ENCODE data around the gene GGNBP2.
"Not testable (repeated sequence)": the region's sequence is repeated elsewhere in the genome, so short reads cannot be mapped to it uniquely, and the experiment has no call there.

Gene GGNBP2

GRCh38 chr17:36602030-36602748, 57.5 kb downstream of the GGNBP2 start:
- Histone ChIP-seq H4K20me1 (ENCODE audit: control insufficient read depth, insufficient read depth, low read depth, low read length) (peaks cover 15% of the 10 kb centered on the region; the same call in 1 of the 2 replicates), H3F3A (ENCODE audit: control insufficient read depth, insufficient read depth) (no peaks in the 10 kb centered on the region), H3K27ac (ENCODE audit: low read depth, low read length) (peak overlapping the region; percentile 43), H3K79me2 (ENCODE audit: control insufficient read depth, low read length) (peaks cover 53% of the 10 kb centered on the region), H3K36me3 (ENCODE audit: control insufficient read depth, low read length) (peaks cover 31% of the 10 kb centered on the region), H3K4me1 (ENCODE audit: control insufficient read depth, low read length) (peaks cover 31% of the 10 kb centered on the region), H3K9me3 (ENCODE audit: control insufficient read depth, insufficient read depth, low read length) (no peaks in the 10 kb centered on the region), H3K27me3 (ENCODE audit: control insufficient read depth, low read length) (no peaks in the 10 kb centered on the region), H3K4me3 (ENCODE audit: low read length) (peak overlapping the region; percentile 100), H3K4me2 (ENCODE audit: low read length) (peak overlapping the region; percentile 75), H3K9me2 (replicated peaks; ENCODE audit: control insufficient read depth, low read length) (no peaks in the 10 kb centered on the region)
- TF ChIP-seq EZH2phosphoT487 (IDR thresholded peaks at IDR 0.05; ENCODE audit: borderline replicate concordance, low read length) = no peak
- TF ChIP-seq, protein P1, sequence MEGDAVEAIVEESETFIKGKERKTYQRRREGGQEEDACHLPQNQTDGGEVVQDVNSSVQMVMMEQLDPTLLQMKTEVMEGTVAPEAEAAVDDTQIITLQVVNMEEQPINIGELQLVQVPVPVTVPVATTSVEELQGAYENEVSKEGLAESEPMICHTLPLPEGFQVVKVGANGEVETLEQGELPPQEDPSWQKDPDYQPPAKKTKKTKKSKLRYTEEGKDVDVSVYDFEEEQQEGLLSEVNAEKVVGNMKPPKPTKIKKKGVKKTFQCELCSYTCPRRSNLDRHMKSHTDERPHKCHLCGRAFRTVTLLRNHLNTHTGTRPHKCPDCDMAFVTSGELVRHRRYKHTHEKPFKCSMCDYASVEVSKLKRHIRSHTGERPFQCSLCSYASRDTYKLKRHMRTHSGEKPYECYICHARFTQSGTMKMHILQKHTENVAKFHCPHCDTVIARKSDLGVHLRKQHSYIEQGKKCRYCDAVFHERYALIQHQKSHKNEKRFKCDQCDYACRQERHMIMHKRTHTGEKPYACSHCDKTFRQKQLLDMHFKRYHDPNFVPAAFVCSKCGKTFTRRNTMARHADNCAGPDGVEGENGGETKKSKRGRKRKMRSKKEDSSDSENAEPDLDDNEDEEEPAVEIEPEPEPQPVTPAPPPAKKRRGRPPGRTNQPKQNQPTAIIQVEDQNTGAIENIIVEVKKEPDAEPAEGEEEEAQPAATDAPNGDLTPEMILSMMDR (IDR thresholded peaks at IDR 0.05; ENCODE audit: low read depth, low read length, poor library complexity, severe bottlenecking) = no peak

DNA sequence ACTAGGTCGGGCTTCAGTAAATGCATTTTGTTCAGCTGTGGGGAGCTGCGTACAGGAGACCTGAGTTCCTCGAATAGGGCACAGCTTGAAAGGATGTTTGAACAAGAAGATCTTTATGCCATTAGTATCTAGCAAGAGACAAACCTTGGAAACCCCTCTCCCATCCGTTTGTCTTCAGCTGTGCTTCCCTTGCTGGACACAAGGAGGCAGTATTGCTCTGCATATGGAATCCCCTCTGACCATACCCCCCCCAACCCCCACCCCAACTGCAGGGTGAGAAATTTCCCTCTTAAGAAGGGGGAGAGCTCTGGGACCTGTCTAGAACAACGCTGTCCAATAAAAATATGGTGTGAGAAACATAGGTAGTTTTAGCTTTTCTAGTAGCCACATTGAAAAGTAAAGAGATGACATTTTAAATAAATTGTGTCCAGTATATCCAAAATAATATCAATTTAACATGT, 58.2 kb downstream of the GGNBP2 start:
- TF ChIP-seq, protein P1 (IDR thresholded peaks at IDR 0.05; ENCODE audit: low read depth, low read length, poor library complexity, severe bottlenecking) = peak; percentile 83
- TF ChIP-seq EZH2phosphoT487 (IDR thresholded peaks at IDR 0.05; ENCODE audit: borderline replicate concordance, low read length) = no peak
- H3K27ac ChIP-seq (ENCODE audit: low read depth, low read length) = peak overlapping the region; percentile 43

DNA sequence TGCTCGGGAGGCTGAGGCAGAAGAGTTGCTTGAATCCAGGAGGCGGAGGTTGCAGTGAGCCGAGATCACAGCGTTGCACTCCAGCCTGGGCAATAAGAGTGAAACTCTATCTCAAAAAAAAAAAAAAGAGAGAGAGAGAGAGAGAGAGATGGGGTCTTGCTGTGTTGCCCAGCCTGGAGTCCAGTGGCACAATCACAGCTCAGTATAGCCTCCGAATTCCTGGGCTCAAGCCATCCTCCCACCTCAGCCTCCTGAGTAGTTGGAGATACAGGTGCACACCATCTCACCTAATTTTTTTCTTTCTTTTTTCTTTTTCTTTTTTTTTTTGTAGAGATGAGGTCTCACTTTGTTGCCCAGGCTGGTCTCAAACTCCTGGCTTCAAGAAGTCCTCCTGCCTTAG, 60.3 kb downstream of the GGNBP2 start:
- H3K4me1 ChIP-seq (ENCODE audit: control insufficient read depth, low read length) = peaks cover 30% of the 10 kb centered on the region
- not testable (repeated sequence) for H3K27me3 ChIP-seq (ENCODE audit: control insufficient read depth, low read length); H3K9me2 ChIP-seq (replicated peaks; ENCODE audit: control insufficient read depth, low read length); H3K27ac ChIP-seq (ENCODE audit: low read depth, low read length); H3F3A ChIP-seq (ENCODE audit: control insufficient read depth, insufficient read depth); H3K9me3 ChIP-seq (ENCODE audit: control insufficient read depth, insufficient read depth, low read length); H3K4me3 ChIP-seq (ENCODE audit: low read length)
- peaks cover 52% of the 10 kb centered on the region for H3K36me3 ChIP-seq (ENCODE audit: control insufficient read depth, low read length)
- H3K4me2 ChIP-seq (ENCODE audit: low read length) = peak overlapping the region; percentile 6; the same call in 1 of the 2 replicates
- H3K79me2 ChIP-seq (ENCODE audit: control insufficient read depth, low read length) = peaks cover 77% of the 10 kb centered on the region
- peaks cover 18% of the 10 kb centered on the region; the same call in 1 of the 2 replicates for H4K20me1 ChIP-seq (ENCODE audit: control insufficient read depth, insufficient read depth, low read depth, low read length)

More for the DNA sequence above, 58.2 kb downstream of the GGNBP2 start:
- H3K9me2 ChIP-seq (replicated peaks; ENCODE audit: control insufficient read depth, low read length) = no peaks in the 10 kb centered on the region
- no peaks in the 10 kb centered on the region for H3K9me3 ChIP-seq (ENCODE audit: control insufficient read depth, insufficient read depth, low read length)
- H4K20me1 ChIP-seq (ENCODE audit: control insufficient read depth, insufficient read depth, low read depth, low read length) = peaks cover 17% of the 10 kb centered on the region; the same call in 1 of the 2 replicates
- H3F3A ChIP-seq (ENCODE audit: control insufficient read depth, insufficient read depth) = no peaks in the 10 kb centered on the region
- peak overlapping the region; percentile 75 for H3K4me2 ChIP-seq (ENCODE audit: low read length)
- H3K27me3 ChIP-seq (ENCODE audit: control insufficient read depth, low read length) = no peaks in the 10 kb centered on the region
- H3K4me3 ChIP-seq (ENCODE audit: low read length) = peak overlapping the region; percentile 100
- peaks cover 36% of the 10 kb centered on the region for H3K36me3 ChIP-seq (ENCODE audit: control insufficient read depth, low read length)
- H3K4me1 ChIP-seq (ENCODE audit: control insufficient read depth, low read length) = peaks cover 31% of the 10 kb centered on the region
- H3K79me2 ChIP-seq (ENCODE audit: control insufficient read depth, low read length) = peaks cover 60% of the 10 kb centered on the region

DNA sequence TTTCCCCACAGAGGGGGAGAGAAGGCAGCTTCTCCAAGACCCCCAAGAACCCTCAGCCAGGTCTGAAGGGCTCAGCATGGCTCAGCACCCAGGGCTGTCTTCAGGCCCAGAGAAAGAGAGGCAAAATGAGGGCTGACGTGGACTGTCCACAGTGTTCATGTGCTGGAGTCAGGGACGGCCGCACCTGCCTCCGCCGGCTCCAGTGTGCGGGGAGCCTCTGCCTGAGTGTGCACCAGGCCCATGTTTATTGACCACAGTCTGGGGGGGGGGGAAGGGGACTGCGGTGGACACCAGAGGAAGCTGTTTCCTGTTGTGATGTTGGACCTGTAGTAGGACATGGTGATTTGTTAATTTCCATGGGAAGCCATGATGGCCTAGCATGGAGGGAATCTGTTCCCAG, 63.6 kb downstream of the GGNBP2 start:
- H3K9me3 ChIP-seq (ENCODE audit: control insufficient read depth, insufficient read depth, low read length) = no peaks in the 10 kb centered on the region
- TF ChIP-seq, protein P1 (IDR thresholded peaks at IDR 0.05; ENCODE audit: low read depth, low read length, poor library complexity, severe bottlenecking) = no peak
- no peak for TF ChIP-seq EZH2phosphoT487 (IDR thresholded peaks at IDR 0.05; ENCODE audit: borderline replicate concordance, low read length)
- no peaks in the 10 kb centered on the region for H3K9me2 ChIP-seq (replicated peaks; ENCODE audit: control insufficient read depth, low read length)
- H3K27ac ChIP-seq (ENCODE audit: low read depth, low read length) = no peak overlapping the region
- H4K20me1 ChIP-seq (ENCODE audit: control insufficient read depth, insufficient read depth, low read depth, low read length) = peaks cover 18% of the 10 kb centered on the region; the same call in 1 of the 2 replicates
- H3K36me3 ChIP-seq (ENCODE audit: control insufficient read depth, low read length) = peaks cover 39% of the 10 kb centered on the region
- H3K4me1 ChIP-seq (ENCODE audit: control insufficient read depth, low read length) = peaks cover 15% of the 10 kb centered on the region
- H3K27me3 ChIP-seq (ENCODE audit: control insufficient read depth, low read length) = no peaks in the 10 kb centered on the region
- no peak overlapping the region for H3K4me3 ChIP-seq (ENCODE audit: low read length)
- H3K4me2 ChIP-seq (ENCODE audit: low read length) = no peak overlapping the region
- H3F3A ChIP-seq (ENCODE audit: control insufficient read depth, insufficient read depth) = no peaks in the 10 kb centered on the region
- peaks cover 58% of the 10 kb centered on the region for H3K79me2 ChIP-seq (ENCODE audit: control insufficient read depth, low read length)

Data from DOHH2 (cell line).